Measurements from ENCODE around the gene TAPBP.

The TAPBP gene

DNA sequence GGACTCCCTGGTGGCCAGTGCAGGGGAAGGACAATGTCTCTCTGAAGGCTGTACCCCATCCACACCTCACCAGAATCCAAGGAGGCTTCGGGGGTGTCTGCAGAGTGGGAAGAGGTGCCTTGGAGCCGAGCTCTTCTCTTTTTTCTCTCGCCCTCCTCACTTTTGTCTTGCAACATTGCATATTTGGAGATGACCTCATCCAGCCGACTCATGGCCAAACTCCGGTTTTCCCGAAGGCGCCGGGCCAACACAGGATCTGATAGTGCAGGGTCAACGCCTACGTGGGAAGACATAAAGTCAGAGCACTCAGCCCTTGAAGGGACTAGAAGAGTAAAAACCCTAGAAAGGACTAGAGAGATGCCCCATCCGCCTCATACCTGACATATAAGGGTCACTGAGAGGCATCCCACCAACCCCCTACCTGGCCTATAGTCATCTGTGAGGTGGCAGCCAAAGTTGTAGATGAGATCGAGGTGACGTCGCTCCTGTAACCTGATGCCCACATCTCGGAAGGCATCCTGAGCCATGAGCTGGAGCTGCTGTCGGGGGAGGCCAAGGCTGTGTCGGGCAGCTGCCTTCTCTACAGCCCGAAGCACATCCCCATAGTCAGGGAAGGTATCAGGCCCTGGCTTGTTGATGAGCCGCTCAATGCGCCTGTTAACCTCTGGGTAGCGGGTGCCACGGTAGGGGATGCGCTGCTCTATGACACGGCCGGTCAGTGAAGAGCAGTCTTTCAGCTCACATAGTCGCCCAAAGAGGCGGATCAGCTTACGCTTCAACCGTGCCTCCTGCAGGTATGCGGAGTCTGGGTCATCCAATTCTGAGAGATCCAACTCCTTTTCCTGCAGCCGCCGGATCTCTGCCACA, 6.7 kb upstream of the TAPBP start:
- Histone ChIP-seq H3K27me3 (replicated peaks; ENCODE audit: control insufficient read depth, insufficient read depth, low read length) (no peaks in the 10 kb centered on the region), H3K4me3 (replicated peaks; ENCODE audit: low read depth, low read length) (no peak overlapping the region), H3K36me3 (ENCODE audit: control insufficient read depth, insufficient read depth, low read length) (peaks cover 25% of the 10 kb centered on the region)
- TF ChIP-seq CTCF (IDR thresholded peaks at IDR 0.05; ENCODE audit: insufficient read depth, low read length, poor library complexity, severe bottlenecking), result no peak
- no peak for DNase-seq (ENCODE audit: extremely low read depth, insufficient read length)

GRCh38 chr6:33319939-33320314, 6.0 kb upstream of the TAPBP start:
- no peak overlapping the region for H3K4me3 ChIP-seq (replicated peaks; ENCODE audit: low read depth, low read length)

DNA sequence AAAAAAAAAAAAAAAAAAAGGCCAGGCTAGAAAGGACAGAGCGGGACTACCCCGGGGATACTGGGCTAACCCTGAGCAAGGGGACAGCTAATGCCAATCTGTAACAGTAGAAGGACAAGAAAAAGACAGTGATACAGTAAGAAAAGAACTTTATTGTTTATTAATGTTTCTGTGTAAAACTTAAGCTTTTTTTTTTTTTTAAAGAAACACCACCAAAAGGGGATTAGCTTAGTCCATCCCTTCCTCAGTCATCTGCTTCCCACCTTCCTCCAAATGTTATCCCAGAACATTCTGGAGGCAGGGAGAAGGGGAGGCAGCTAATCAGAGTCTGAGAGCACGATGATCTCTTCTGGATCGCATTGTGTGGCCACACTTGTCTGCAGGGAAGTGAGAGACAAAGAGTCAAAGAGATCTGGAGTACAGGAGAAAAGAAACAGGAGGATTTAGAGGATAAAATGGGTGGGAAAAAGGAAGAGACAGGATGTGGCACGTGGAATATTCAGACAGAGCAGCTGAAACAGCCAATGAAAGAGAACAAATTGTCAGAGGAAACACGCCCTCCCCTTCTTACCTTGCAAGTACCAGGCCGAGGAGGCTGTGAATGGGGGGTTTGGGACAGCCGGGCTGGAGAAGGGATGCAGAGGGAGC, 4.7 kb upstream of the TAPBP start:
- Histone ChIP-seq H3K36me3 (ENCODE audit: control insufficient read depth, insufficient read depth, low read length) (peaks cover 25% of the 10 kb centered on the region), H3K27me3 (replicated peaks; ENCODE audit: control insufficient read depth, insufficient read depth, low read length) (no peaks in the 10 kb centered on the region), H3K4me3 (replicated peaks; ENCODE audit: low read depth, low read length) (peak overlapping the region; percentile 73)
- no peak for DNase-seq (ENCODE audit: extremely low read depth, insufficient read length)
- no peak for TF ChIP-seq CTCF (IDR thresholded peaks at IDR 0.05; ENCODE audit: insufficient read depth, low read length, poor library complexity, severe bottlenecking)

More at GRCh38 chr6:33319939-33320314, 6.0 kb upstream of the TAPBP start:
- DNase-seq (ENCODE audit: extremely low read depth, insufficient read length), result no peak
- H3K27me3 ChIP-seq (replicated peaks; ENCODE audit: control insufficient read depth, insufficient read depth, low read length), result no peaks in the 10 kb centered on the region
- TF ChIP-seq CTCF (IDR thresholded peaks at IDR 0.05; ENCODE audit: insufficient read depth, low read length, poor library complexity, severe bottlenecking), result no peak
- peaks cover 25% of the 10 kb centered on the region for H3K36me3 ChIP-seq (ENCODE audit: control insufficient read depth, insufficient read depth, low read length)

DNA sequence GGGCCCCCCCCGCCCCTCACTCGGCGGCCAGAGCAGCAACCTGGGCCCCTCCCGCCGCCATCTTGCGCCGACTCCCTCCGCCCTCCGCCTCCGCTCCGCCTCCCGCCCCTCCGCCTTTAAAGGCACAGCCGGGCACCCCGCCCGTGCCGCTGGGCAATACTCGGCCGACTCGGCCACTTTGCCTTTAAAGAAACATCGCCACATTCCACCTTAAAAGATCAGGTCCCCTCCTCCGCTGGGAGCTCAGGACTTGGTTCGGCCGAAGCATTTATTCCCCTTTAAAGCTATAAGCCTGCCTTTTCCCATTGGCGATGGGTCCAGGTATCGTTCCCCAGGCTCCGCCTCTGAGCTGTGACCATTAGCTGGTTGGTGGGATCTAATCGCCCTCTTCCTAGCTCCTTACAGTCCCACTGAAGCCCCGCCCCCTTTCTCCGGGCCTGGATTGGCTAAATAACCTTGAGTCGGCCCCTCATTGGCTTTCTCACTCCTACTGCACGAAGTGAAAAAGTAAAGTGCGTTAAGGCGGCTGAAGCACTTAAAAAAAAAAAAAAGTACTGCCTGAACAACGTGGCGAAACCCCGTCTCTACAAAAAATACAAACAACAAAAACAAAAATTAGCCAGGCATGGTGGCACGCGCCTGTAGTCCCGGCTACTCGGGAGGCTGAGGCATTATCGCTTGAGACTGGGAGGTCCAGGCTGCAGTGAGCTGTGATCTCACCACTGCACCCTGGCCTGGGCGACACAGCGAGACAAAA, 4.0 kb upstream of the TAPBP start, which contains the start of gene ZBTB22:
Gene ZBTB22 (minus strand): TSS at position 76 of the 757 bp plus-strand sequence. CDS start 828 bp downstream, outside the sequence.
- no peak for TF ChIP-seq CTCF (IDR thresholded peaks at IDR 0.05; ENCODE audit: insufficient read depth, low read length, poor library complexity, severe bottlenecking)
- peak; percentile 93 for DNase-seq (ENCODE audit: extremely low read depth, insufficient read length)
- peaks cover 25% of the 10 kb centered on the region for H3K36me3 ChIP-seq (ENCODE audit: control insufficient read depth, insufficient read depth, low read length)
- H3K4me3 ChIP-seq (replicated peaks; ENCODE audit: low read depth, low read length), result peak within 1 kb of the TSS; percentile 73
- H3K27me3 ChIP-seq (replicated peaks; ENCODE audit: control insufficient read depth, insufficient read depth, low read length), result no peaks in the 10 kb centered on the region

GRCh38 chr6:33317419-33317668, 3.5 kb upstream of the TAPBP start:
- TF ChIP-seq CTCF (IDR thresholded peaks at IDR 0.05; ENCODE audit: insufficient read depth, low read length, poor library complexity, severe bottlenecking), result no peak
- Histone ChIP-seq H3K4me3 (replicated peaks; ENCODE audit: low read depth, low read length) (peak overlapping the region; percentile 73), H3K27me3 (replicated peaks; ENCODE audit: control insufficient read depth, insufficient read depth, low read length) (no peaks in the 10 kb centered on the region), H3K36me3 (ENCODE audit: control insufficient read depth, insufficient read depth, low read length) (peaks cover 25% of the 10 kb centered on the region)
- DNase-seq (ENCODE audit: extremely low read depth, insufficient read length), result no peak
